Measurements from ENCODE around the gene SERPINE2. TPM values are rescaled to one million over a fixed set of nuclear protein-coding genes. Genes with fewer than 3 reads are reported as not detected.

Gene SERPINE2
- total RNA-seq, 1 donor from 2014 or later: 1.8 TPM

DNA sequence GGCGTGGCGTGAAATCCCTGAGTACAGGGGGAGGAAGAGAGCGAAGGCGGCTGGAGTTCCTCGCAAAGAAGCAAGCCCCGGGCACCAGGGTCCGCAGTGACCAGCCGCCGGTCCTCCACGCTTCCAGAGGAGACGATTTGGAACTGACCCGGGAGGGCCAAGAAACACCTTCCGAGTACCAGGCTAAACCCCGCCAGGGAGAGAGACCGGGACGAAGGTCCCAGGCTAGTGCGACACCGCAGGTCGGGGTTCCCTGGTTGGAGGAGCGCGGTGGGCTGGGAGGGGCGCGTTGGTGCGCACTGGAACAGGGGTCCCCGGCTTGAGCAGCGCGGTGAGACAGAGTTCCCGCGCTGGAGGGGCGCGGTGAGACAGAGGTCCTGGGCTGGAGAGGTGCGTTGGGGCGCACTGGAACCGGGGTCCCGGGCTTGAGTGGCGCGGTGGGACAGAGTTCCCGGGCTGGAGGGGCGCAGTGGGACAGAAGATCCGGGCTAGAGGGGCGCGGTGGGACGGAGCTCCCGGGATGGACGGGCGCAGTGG, 94.9 kb downstream of the SERPINE2 start:
- DNase-seq (ENCODE audit: low read depth in 2 of 2): peak in 1 of 2 donors; percentile 46

DNA sequence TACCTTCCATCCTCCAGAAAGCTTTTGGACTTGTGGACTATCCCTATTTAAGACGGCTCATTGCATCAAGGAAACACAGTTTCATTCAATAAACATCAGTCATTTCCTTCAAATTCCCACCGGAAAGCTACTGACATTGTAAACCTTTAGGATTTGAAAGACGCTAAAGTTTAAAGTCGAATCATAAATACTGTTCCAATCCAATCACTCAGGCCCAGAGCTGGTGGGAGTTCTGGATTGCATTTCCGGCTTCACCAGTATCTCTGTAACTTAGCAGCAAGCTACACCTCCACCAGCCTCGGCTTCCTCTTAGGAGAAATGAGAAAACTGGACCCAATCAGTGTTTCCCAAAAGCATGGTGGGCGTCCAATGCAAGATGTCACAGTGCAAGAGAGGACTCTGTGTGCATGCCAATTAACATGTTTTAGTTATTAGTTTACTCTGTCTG, 95.5 kb downstream of the SERPINE2 start:
- DNase-seq (ENCODE audit: low read depth in 2 of 2): peak in 1 of 2 donors; percentile 85

DNA sequence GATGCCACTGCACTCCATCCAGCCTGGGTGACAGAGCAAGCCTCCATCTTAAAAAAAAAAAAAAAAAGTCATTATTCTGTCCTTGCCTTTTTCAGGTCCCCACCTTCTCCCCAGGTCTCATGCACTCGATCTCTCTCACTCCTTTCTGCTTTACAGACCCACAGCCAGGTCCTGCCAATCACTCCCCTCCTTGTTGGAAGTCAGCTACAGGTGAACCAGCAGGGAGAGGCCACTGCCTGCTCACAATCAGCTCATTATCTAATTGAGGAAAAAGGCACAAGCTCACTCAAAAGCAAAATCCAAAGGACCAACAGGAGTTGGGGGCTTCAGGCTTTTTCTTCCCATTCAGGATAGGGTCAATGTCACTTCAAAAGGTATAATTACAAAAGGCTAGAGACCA, 96.0 kb downstream of the SERPINE2 start:
- no peak for DNase-seq (ENCODE audit: low read depth in 2 of 2)

DNA sequence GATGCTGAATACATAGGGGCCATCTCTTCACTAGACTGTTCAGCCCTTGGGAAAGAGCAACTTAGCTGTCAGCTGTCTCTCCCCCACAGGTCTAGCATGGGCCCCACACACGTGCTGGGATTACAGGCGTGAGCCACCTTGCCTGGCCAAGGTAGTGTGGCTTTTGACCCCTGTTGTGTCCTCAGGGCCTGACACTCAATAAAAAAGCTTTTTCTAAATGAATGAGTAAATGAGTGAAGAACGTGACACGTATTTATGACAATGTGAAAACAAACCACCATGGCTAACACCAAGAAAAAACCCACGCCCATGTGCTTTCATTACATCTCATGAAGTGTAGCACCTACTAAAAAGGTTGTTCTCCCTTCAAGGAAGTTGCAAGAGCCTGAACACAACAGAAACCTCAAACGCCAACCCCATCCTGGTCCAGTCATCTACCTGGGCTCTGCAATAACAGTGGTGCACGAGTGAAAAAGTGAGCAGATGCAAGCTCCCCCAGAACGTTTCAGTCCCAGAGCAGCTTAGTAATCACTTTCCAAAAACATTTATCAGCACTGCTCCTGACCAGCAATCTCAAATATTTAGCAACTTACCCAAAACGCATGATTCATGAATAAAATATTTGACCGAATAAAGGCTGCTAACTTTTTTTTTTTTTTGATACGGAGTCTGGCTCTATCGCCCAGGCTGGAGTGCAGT, 97.4 kb downstream of the SERPINE2 start:
- peak in 1 of 2 donors; percentile 49 for DNase-seq (ENCODE audit: low read depth in 2 of 2)

DNA sequence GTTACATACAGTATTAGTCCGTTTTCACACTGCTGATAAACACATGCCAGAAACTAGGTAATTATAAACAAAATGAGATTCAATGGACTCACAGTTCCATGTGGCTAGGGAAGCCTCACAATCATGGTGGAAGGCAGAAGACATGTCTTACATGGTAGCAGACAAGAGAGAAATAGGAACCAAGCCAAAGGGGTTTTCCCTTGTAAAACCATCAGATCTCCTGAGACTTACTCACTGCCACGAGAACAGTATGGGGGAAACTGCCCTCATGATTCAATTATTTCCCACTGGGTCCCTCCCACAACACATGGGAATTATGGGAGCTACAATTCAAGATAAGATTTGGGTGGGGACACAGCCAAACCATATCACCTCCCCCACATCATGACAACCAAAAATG, 99.6 kb downstream of the SERPINE2 start:
- DNase-seq (ENCODE audit: low read depth in 2 of 2): peak in 1 of 2 donors; percentile 60

DNA sequence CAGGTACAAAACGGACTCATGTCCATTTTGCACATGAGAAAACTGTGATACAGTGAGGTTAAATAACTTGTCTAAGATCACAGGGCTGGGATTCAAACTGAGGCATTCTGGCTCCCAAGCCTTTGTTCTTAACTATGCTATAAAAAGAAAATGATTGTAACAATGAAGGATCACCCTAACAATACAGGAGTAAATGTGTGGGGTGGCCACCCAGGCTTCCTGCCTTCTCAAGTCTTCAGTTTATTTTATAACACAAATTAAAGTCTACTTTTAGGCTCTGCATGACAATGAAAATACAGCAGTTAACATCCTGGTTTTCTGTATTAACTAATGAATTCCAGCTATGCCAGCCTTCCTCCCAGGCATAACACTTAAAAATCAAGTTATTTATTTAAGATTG, 101.6 kb downstream of the SERPINE2 start:
- peak in 1 of 2 donors; percentile 50 for DNase-seq (ENCODE audit: low read depth in 2 of 2)

DNA sequence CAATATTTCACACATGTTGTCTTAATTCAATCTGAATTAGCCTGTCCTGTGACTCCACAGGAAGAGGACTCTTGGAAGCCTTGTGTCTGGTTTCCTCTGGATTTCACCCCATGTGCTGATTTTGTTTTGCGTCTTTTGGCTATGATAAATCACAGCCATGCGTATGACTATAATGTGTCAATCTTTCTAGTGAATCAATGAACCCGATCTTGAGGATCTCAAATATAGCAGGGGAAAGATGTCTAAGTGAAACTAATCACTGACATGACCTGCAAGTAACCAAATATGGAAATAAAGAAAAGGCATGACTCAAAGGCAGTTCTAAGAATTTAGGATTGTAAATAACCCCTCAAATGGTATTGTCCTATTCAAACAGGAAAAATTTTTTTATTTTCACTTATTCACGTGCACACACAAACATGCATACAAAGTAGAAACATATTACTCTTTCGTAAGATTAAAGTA, 102.2 kb downstream of the SERPINE2 start:
- DNase-seq (ENCODE audit: low read depth in 2 of 2): peak in 1 of 2 donors; percentile 78

DNA sequence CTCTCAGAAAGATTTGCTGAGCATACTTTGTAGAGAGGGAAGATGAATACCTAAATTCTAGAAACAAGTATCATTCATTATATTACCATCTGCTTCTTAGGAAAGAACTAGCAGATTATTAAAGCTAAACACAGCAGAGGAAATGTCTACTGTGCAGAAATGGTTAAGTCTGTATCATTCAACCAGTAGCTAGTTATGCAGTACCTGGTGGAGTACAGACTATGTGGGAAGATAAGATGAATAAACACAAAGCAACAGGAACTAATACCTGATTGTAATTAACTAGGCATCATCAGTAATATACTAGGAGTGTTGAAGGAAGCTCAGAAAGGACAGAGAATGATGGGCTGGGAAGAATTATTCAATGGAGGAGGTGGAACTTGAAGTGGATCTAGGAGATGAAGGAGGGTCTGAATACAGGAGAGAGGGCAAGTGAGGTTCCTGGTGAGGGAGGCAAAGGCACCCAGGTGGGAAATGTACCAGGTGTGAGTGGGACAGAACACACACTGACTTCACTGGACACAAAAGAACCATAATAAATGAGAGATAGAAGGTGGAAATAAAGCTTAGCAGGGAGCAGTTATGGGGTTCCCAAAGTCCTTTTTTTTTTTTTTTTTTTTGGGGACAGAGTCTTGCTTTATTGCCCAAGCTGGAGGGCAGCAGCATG, 103.5 kb downstream of the SERPINE2 start:
- DNase-seq (ENCODE audit: low read depth in 2 of 2): no peak

DNA sequence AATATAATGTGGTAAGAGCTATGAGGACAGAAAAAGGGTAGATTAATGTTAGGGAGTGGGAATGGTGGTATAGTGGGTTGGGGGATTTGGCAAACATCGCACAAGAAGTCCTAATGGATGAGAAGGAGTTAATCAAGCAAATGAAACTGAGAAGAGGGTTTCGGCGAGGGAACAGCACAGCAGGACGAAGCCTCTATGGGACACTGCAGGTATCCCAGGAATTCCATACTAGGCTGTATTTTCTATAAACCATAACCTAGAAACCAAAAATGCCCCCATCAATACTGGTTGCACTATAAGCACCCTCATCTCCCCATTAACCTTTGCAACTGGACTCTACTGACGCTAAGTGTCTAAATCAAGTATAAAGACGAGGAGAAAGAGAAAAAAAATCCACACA, 104.2 kb downstream of the SERPINE2 start:
- no peak for DNase-seq (ENCODE audit: low read depth in 2 of 2)

DNA sequence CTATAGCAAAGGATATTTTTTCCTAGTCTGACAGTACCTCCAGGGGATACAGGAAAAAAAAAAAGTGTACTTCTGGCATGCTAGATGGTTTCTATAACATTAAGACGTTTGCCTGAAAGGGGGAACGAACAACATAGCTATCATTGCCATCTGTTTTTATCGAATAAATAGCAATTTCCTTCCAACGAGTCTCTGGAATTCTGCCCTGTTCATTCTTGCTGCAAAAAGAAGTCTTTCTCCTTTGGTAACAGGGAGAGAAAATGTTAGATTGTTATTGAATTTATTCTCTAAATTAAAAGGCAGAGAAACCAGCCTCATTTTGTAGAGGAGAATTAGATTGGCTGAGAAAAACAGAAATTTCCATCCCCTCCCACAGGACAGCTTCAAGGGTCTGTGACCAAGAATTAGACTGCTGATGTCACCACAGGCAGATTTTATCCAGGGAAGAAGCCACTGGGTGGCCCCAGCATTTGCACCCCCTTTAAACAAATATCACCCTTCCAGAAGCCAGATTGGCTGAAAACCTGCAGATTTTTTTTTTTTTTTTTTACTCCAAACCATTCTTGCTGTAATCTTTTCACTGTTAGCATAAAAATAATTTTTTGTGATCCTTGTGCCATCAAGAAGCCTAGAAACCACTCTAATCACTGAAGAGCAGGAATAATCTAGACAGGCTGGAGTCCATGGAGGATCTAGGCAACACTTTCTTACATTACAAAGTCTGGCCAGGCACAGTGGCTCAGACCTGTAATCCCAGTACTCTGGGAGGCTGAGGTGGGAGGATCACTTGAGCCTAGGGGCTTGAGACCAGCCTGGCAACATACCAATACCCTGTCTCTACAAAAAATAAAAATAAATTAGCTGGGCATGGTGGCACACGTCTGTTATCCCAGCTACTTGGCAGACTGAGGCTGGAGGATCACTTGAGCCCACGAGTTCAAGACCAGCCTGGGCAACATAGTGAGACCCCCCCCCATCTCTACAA, 106.0 kb downstream of the SERPINE2 start:
- no peak for DNase-seq (ENCODE audit: low read depth in 2 of 2)

DNA sequence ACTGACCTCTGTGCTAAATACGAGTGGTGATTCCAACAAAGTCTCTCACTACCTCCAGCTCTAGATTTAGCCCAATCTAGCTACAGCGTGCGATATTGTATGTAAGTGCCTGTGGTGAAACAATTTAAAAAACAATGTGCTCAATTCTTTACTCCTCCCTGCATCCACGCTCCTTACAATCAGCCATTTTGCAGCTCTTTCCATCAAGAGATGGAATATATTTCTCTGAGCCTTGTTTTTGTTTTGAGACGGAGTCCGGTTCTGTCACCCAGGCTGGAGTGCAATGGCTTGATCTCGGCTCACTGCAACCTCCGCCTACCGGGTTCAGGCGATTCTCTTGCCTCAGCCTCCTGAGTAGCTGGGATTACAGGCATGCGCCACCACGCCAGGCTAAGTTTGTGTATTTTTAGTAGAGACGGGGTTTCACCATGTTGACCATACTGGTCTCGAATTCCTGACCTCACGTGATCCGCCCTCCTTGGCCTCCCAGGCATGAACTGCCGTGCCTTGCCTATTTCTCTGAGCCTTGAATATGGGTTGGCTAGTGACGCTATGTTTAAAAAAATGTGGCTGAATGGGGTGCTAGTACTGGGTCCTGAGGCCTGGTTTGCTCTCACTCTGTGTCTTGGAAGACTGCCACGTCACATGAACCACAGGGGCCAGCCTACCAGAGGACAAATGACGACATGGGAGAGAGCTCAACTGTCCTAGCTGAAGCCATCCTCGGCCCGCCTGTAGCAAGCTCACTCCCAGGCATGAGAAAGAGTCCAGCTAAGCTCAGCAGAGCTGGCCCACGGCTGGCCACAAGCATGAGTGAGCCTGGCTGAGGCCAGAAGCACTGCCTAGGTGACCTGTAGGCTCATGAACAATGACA, 108.7 kb downstream of the SERPINE2 start:
- peak in 1 of 2 donors; percentile 21 for DNase-seq (ENCODE audit: low read depth in 2 of 2)

DNA sequence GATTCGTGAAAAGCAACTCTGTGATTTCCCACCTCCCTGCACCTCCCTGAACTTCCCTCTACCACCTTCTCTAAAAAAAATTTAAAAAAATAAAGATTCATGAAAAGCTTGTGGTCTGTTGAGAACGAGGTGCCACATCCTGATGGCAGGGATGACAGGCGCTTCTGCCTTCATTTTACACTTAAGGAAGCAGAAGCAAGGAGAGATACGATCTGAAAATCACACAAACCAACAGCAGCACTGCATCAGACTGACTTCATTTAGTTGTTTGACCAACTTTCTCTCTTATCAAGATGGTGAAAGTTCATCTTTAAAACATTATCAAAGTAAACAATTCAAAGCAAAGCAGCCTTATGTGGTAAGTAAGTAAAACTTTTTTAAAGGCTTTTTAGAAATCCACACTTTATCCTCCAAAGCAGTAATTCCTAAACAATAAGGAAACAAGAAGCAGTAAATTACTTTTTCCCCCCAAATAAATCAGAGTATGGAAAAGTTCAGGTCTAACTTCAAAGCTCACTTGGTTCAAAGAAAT, 109.4 kb downstream of the SERPINE2 start:
- DNase-seq (ENCODE audit: low read depth in 2 of 2): no peak

DNA sequence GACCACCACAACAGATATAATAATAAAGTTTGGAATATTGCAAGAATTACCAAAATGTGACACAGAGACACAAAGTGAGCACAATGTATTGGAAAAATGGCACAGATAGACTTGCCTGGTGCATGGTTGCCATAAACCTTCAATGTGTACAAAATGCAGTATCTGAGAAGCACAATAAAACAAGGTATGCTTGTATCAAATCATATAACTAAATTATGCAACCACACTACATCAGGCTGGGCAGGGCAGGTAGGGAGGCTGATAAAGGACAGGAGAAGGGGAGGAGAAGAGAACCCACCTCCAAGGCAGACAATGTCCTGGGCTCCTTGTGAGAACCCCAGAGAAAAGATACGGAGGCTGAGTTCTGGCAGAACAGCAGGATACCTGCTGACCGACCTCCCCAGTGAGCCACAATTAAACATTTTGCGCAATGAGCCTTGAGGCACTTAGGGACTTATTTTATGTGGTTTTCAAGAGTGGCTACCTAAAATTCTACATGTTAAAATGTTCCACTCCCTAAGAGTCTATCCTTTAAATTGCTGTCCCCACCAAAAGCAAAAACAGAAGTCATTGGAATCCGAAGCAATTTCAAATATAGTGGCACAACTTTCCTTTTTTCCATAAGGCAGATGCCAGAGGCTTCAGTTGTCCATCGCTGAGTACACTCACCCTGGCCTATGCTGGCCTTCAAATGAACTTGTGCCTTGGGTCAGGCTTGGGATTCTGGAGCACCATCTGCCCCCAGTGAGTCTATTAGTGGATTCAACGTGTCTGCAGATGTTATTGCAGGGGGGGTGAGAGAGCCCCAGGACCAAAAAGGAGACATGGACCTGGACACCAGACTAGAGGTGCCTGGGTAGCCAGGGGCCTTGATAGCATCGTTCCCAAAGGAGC, 110.7 kb downstream of the SERPINE2 start:
- DNase-seq (ENCODE audit: low read depth in 2 of 2): no peak

DNA sequence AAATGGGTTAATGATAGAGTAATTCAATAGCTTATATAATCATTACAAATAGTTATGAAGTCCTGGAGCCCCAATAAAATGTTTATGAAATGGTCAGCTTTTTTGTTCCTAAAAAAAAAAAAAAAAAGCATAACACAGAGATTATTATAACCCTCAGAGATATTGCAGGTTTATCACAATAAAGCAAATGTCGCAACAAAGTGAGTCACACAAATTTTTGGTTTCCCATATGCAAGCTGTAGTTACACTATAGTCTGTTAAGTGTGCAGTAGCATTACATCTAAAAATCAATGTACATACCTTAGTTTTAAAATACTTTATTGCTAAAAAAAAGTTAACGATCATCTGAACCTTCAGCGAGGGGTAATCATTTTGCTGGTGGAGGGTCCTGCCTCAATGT, 114.0 kb downstream of the SERPINE2 start:
- DNase-seq (ENCODE audit: low read depth in 2 of 2): no peak

Other genes starting within 250 kb of the SERPINE2 start
- 0.89 and 2.8 TPM in 2 replicates for gene AP1S3, start 201.7 kb downstream of the SERPINE2 start, total RNA-seq
- gene WDFY1, start 94.0 kb downstream of the SERPINE2 start, total RNA-seq: 87.0 and 93.8 TPM in 2 replicates
- 26.2 and 28.6 TPM in 2 replicates for gene MRPL44, start 81.8 kb downstream of the SERPINE2 start, total RNA-seq